Stomach (tissue), 4 donors: ENCODE data around the gene CRADD.

Experiments
- EP300 ChIP-seq: sonication (generic); formaldehyde crosslinking; IDR thresholded peaks from one replicate; pipeline ENCODE4 v1.6.1; 2017; ENCODE audit warnings: antibody characterized with exemption
- POLR2A ChIP-seq, 4 donors: fragments of 450-650 bp; IDR thresholded peaks; one replicate each; pipeline ENCODE4 v1.6.1; 2016; ENCODE audit warnings: antibody characterized with exemption in 4 of 4, control low read depth in 2 of 4, mild to moderate bottlenecking in 1 of 4, moderate library complexity in 1 of 4
- TF ChIP-seq, protein P1 (sequence below), 7 experiments: fragments of 450-650 bp in 4 of 7; fragments of 200-600 bp in 3 of 7; sonication (generic) in 3 of 7; IDR thresholded peaks; one replicate each; pipeline ENCODE4 v1.5.1; 2016 to 2019; ENCODE audit warnings: antibody characterized with exemption in 7 of 7, control low read depth in 2 of 7, mild to moderate bottlenecking in 1 of 7

DNA sequence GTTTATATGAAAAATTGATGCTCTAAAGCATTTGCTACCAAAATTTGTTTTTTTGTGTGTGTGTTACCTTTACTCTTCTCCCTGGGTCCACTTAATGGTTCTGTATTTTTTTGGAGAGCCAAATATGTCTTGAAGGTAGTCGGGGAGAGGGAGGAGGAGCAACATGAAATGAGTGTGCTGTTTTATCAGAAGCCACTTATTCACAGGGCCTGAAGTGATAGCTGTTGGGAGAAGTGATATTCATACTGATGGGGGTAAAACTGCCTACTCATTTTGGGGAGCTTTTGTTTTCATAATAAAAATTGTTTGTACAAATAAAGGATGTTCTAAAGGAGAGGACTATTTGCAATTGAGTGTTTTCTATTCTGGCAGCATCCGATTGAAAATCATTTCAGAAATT lies 29.2 kb downstream of the CRADD start:
- no peak for TF ChIP-seq POLR2A (IDR thresholded peaks at IDR 0.05)
- TF ChIP-seq, protein P1, sequence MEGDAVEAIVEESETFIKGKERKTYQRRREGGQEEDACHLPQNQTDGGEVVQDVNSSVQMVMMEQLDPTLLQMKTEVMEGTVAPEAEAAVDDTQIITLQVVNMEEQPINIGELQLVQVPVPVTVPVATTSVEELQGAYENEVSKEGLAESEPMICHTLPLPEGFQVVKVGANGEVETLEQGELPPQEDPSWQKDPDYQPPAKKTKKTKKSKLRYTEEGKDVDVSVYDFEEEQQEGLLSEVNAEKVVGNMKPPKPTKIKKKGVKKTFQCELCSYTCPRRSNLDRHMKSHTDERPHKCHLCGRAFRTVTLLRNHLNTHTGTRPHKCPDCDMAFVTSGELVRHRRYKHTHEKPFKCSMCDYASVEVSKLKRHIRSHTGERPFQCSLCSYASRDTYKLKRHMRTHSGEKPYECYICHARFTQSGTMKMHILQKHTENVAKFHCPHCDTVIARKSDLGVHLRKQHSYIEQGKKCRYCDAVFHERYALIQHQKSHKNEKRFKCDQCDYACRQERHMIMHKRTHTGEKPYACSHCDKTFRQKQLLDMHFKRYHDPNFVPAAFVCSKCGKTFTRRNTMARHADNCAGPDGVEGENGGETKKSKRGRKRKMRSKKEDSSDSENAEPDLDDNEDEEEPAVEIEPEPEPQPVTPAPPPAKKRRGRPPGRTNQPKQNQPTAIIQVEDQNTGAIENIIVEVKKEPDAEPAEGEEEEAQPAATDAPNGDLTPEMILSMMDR (IDR thresholded peaks at IDR 0.05), result no peak
- no peak for TF ChIP-seq EP300
